Keratinocyte (primary cell): Measurements from ENCODE around the gene RBPJ. TPM values are rescaled to one million over a fixed set of nuclear protein-coding genes. Genes with fewer than 3 reads are reported as not detected.
"Not testable (repeated sequence)": the region's sequence is repeated elsewhere in the genome, so short reads cannot be mapped to it uniquely, and the experiment has no call there.

Experiments used
- DNase-seq: peaks from one replicate; pipeline ENCODE4 v3.0.0-alpha.2; 2011; ENCODE audit warnings: low read depth, missing footprints, low spot score
- FAIRE-seq: peaks from 2 replicates; lab custom pipeline; 2011; peaks lifted over from hg19 to GRCh38; lab: Jason Lieb, UNC
- H2AFZ ChIP-seq: 2 replicates; pipeline ENCODE4 v1.6.0; 2012; ENCODE audit warnings: low read length, control low read depth, inconsistent platforms; ENCODE audit not compliant: control insufficient read depth
- H3K27ac ChIP-seq: 2 replicates; pipeline ENCODE4 v1.5.1; 2011; ENCODE audit warnings: low read length; ENCODE audit not compliant: control insufficient read depth, insufficient read depth
- H3K27me3 ChIP-seq: 3 replicates; pipeline ENCODE4 v1.6.0; 2011; ENCODE audit warnings: low read length; ENCODE audit not compliant: control insufficient read depth, insufficient read depth; ENCODE audit errors: extremely low read depth
- H3K36me3 ChIP-seq, 2 experiments: 2 replicates in 1 of 2; 3 replicates in 1 of 2; pipeline ENCODE4 v1.5.1; 2011; ENCODE audit warnings: low read length in 2 of 2, mild to moderate bottlenecking in 1 of 2; ENCODE audit not compliant: control insufficient read depth in 2 of 2, insufficient read depth in 2 of 2; ENCODE audit errors: extremely low read depth in 1 of 2
- H3K4me1 ChIP-seq: 3 replicates; pipeline ENCODE4 v1.5.1; 2011; ENCODE audit warnings: low read length; ENCODE audit not compliant: control insufficient read depth, insufficient read depth; ENCODE audit errors: extremely low read depth
- H3K4me2 ChIP-seq: 3 replicates; pipeline ENCODE4 v1.6.0; 2011; ENCODE audit warnings: low read depth, low read length; ENCODE audit not compliant: control insufficient read depth, insufficient read depth; ENCODE audit errors: extremely low read depth
- H3K4me3 ChIP-seq, 3 experiments: fragments of 200-600 bp in 1 of 3; sonication (generic) in 1 of 3; 2 replicates in 2 of 3; 3 replicates in 1 of 3; pipeline ENCODE4 v1.5.1; 2011 to 2016; ENCODE audit warnings: low read length in 3 of 3, mild to moderate bottlenecking in 3 of 3, control low read depth in 2 of 3, inconsistent platforms in 1 of 3, low read depth in 1 of 3, mixed read lengths in 1 of 3, mixed run types in 1 of 3, moderate library complexity in 1 of 3; ENCODE audit not compliant: control insufficient read depth in 2 of 3, insufficient read depth in 2 of 3; ENCODE audit errors: extremely low read depth in 1 of 3
- H3K79me2 ChIP-seq: 2 replicates; pipeline ENCODE4 v1.6.0; 2012; ENCODE audit warnings: low read length; ENCODE audit not compliant: control insufficient read depth, insufficient read depth
- H3K9ac ChIP-seq: 3 replicates; pipeline ENCODE4 v1.6.0; 2011; ENCODE audit warnings: low read length; ENCODE audit not compliant: control insufficient read depth, insufficient read depth; ENCODE audit errors: extremely low read depth
- H3K9me1 ChIP-seq: 3 replicates; pipeline ENCODE4 v1.6.0; 2011; ENCODE audit warnings: low read length; ENCODE audit not compliant: control insufficient read depth, insufficient read depth; ENCODE audit errors: extremely low read depth
- H3K9me3 ChIP-seq: 2 replicates; pipeline ENCODE4 v1.5.1; 2012; ENCODE audit warnings: low read depth, low read length; ENCODE audit not compliant: control insufficient read depth
- H4K20me1 ChIP-seq: 3 replicates; pipeline ENCODE4 v1.6.0; 2011; ENCODE audit warnings: low read length; ENCODE audit not compliant: control insufficient read depth, insufficient read depth; ENCODE audit errors: extremely low read depth
- CTCF ChIP-seq, 3 experiments: IDR thresholded peaks in 1 of 3; conservative IDR thresholded peaks in 1 of 3; optimal IDR thresholded peaks in 1 of 3; 2 replicates in 2 of 3; 3 replicates in 1 of 3; pipeline versions ENCODE3 to v1.5.1; 2011; ENCODE audit warnings: low read length in 3 of 3, mild to moderate bottlenecking in 3 of 3, moderate library complexity in 2 of 3, control low read depth in 1 of 3, inconsistent platforms in 1 of 3; ENCODE audit not compliant: insufficient read depth in 2 of 3; ENCODE audit errors: extremely low read depth in 1 of 3
- EZH2 ChIP-seq: IDR thresholded peaks from one replicate; pipeline ENCODE4 v1.6.1; 2012; ENCODE audit warnings: inconsistent platforms, mild to moderate bottlenecking, low read length, moderate library complexity
- dilution Hi-C: fragments of 300-500 bp; cut with MboI; formaldehyde crosslinking; loops from one replicate; pipeline ENCODE4 v1.7.0; 2020; ENCODE audit warnings: low sequenced_read_pairs; ENCODE audit not compliant: extremely low pct_ligation_motif_present
- polyA plus RNA-seq, 5 experiments: library from polyadenylated mRNA; depleted of rRNA in 3 of 5; stranded (reverse) in 3 of 5; stranded (forward) in 1 of 5; unstranded in 1 of 5; fragments of >200 nt; gene quantifications; 1 replicate in 1 of 5; 2 replicates in 3 of 5; 3 replicates in 1 of 5; pipeline versions ENCODE4 v1.2.1 to v1.2.3, GENCODE V29; 2011 to 2012; ENCODE audit warnings: missing spikeins in 2 of 5, low read depth in 1 of 5, low replicate concordance in 1 of 5

Gene RBPJ
- polyA plus RNA-seq, 1 donor (not counting 4 experiments of a cell fraction or from before 2014, with no cell fraction given): 38.0 TPM

DNA sequence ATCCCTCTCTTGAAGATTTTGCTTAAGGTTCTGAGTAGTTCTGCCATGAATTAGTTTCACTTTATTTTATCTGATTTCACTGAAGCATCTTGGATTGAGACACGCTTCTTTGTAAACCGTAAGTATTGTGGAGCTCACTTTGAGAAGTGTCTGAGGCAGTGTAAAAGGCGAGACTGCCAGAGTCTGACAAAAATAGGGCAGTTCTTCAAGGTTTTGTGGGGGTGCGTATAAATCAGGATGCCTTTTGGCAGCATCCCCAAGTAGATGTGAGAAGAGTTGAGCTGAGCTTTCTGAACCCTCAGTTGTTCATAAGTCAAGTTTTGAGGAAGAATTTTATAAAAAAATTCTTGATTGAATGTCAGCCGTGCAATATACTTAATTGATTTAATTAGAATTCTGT is 76.3 kb downstream of the RBPJ start:
- DNase-seq (no peak), FAIRE-seq (no peak)
- no peak overlapping the region for H3K27ac ChIP-seq
- H3K27me3 ChIP-seq: no peaks in the 10 kb centered on the region
- peaks cover 0 to 10% of the 10 kb centered on the region in 2 experiments for H3K36me3 ChIP-seq
- no peaks in the 10 kb centered on the region for H3K4me1 ChIP-seq
- dilution Hi-C loops: no loop called here
- H4K20me1 ChIP-seq: no peaks in the 10 kb centered on the region
- H3K4me3 ChIP-seq: no peak overlapping the region
- no peak for TF ChIP-seq EZH2
- TF ChIP-seq CTCF (optimal IDR thresholded peaks at IDR 0.05 in 1 of 3, IDR thresholded peaks at IDR 0.05 in 1 of 3, conservative IDR thresholded peaks at IDR 0.05 in 1 of 3; ENCODE audit: extremely low read depth in 1 of 3, insufficient read depth in 2 of 3, low read length in 3 of 3): no peak
- H3K4me2 ChIP-seq: no peak overlapping the region
- H3K9ac ChIP-seq: no peak overlapping the region
- H3K79me2 ChIP-seq: no peaks in the 10 kb centered on the region
- H3K9me3 ChIP-seq: no peaks in the 10 kb centered on the region
- H3K9me1 ChIP-seq: no peaks in the 10 kb centered on the region
- no peak overlapping the region for H2AFZ ChIP-seq

DNA sequence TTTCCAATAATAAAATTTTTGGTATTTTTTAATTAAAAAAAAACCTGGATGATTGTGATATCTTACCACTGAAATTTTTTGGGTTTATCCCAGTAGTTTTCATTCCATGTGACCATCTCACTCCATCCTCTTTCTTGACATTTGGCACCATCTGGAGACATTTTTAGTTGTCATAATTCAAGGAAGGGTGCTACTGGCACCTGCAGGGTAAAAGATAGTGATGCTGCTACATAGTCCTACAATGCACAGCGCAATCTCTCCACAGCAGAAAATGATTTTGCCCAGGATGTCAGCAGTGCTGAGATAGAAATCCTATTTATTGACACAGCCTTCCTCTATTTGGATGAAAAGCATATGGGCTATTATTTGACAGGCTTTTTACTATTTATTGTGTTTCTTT is 79.3 kb downstream of the RBPJ start:
- dilution Hi-C loops: no loop called here
- Histone ChIP-seq H3K27ac (no peak overlapping the region), H3K9ac (no peak overlapping the region), H3K9me3 (no peaks in the 10 kb centered on the region), H3K4me2 (no peak overlapping the region), H3K4me1 (no peaks in the 10 kb centered on the region), H3K27me3 (no peaks in the 10 kb centered on the region), H3K9me1 (no peaks in the 10 kb centered on the region), H3K79me2 (no peaks in the 10 kb centered on the region), H3K4me3 (no peak overlapping the region), H2AFZ (no peak overlapping the region), H3K36me3 (peaks cover 0 to 10% of the 10 kb centered on the region in 2 experiments), H4K20me1 (no peaks in the 10 kb centered on the region)
- no peak for DNase-seq
- no peak for FAIRE-seq
- TF ChIP-seq EZH2 (no peak), CTCF (optimal IDR thresholded peaks at IDR 0.05 in 1 of 3, IDR thresholded peaks at IDR 0.05 in 1 of 3, conservative IDR thresholded peaks at IDR 0.05 in 1 of 3; ENCODE audit: extremely low read depth in 1 of 3, insufficient read depth in 2 of 3, low read length in 3 of 3) (no peak)

- H3K4me1 ChIP-seq, H3K27me3 ChIP-seq, H3K79me2 ChIP-seq, H3K4me2 ChIP-seq, H4K20me1 ChIP-seq, H3K4me3 ChIP-seq, H2AFZ ChIP-seq, H3K9me3 ChIP-seq, H3K27ac ChIP-seq, DNase-seq, FAIRE-seq, H3K9ac ChIP-seq, H3K9me1 ChIP-seq, dilution Hi-C loops: not testable (repeated sequence)
- peaks cover 4 to 16% of the 10 kb centered on the region in 2 experiments for H3K36me3 ChIP-seq
These were observed 81.2 kb downstream of the RBPJ start for GRCh38 chr4:26402017-26402416.
